Progenitor cell of endocrine pancreas (in vitro differentiated cells): Measurements from ENCODE around the gene PAFAH2. TPM values are rescaled to one million over a fixed set of nuclear protein-coding genes. Genes with fewer than 3 reads are reported as not detected.

ENCODE experiments used
- DNase-seq: peaks from one replicate; pipeline ENCODE4 v3.0.0; 2021; ENCODE audit warnings: low spot score; ENCODE audit not compliant: unreplicated experiment
- H3K27ac Mint-ChIP-seq: 2 replicates; pipeline ENCODE4 v1.8.0; 2021; ENCODE audit warnings: mild to moderate bottlenecking, moderate library complexity, mixed read lengths
- H3K27me3 Mint-ChIP-seq: 2 replicates; pipeline ENCODE4 v1.8.0; 2021; ENCODE audit warnings: mixed read lengths
- H3K36me3 Mint-ChIP-seq: 2 replicates; pipeline ENCODE4 v1.8.0; 2022; ENCODE audit warnings: mixed read lengths; ENCODE audit not compliant: insufficient read depth
- H3K4me1 Mint-ChIP-seq: 2 replicates; pipeline ENCODE4 v1.8.0; 2021; ENCODE audit warnings: low read depth, mixed read lengths
- H3K4me3 Mint-ChIP-seq: 2 replicates; pipeline ENCODE4 v1.8.0; 2021; ENCODE audit warnings: low read depth, mild to moderate bottlenecking, moderate library complexity, mixed read lengths
- H3K9me3 Mint-ChIP-seq: 2 replicates; pipeline ENCODE4 v1.8.0; 2021; ENCODE audit warnings: low read depth, mixed read lengths
- CTCF ChIP-seq: fragments of 200-600 bp; sonication (generic); IDR thresholded peaks from one replicate; pipeline ENCODE4 v1.5.0; 2021; ENCODE audit warnings: antibody characterized with exemption, mild to moderate bottlenecking; ENCODE audit not compliant: unreplicated experiment
- total RNA-seq: library from RNA; stranded (reverse); gene quantifications from 2 replicates; pipeline ENCODE4 v1.2.1, GENCODE V29; 2021

Gene PAFAH2
- total RNA-seq, 1 donor from 2014 or later: 12.8 TPM

GRCh38 chr1:26044971-26045721, 47.3 kb upstream of the PAFAH2 start:
- H3K9me3 Mint-ChIP-seq: no peaks in the 10 kb centered on the region
- H3K36me3 Mint-ChIP-seq: no peaks in the 10 kb centered on the region
- TF ChIP-seq CTCF: no peak
- no peak for DNase-seq
- H3K4me1 Mint-ChIP-seq: peaks cover 3% of the 10 kb centered on the region
- no peak overlapping the region for H3K27ac Mint-ChIP-seq
- no peak overlapping the region for H3K4me3 Mint-ChIP-seq
- H3K27me3 Mint-ChIP-seq: peaks cover 74% of the 10 kb centered on the region

- H3K27ac Mint-ChIP-seq: no peak overlapping the region
- no peaks in the 10 kb centered on the region for H3K9me3 Mint-ChIP-seq
- no peak for TF ChIP-seq CTCF
- H3K36me3 Mint-ChIP-seq: no peaks in the 10 kb centered on the region
- H3K4me1 Mint-ChIP-seq: peaks cover 2% of the 10 kb centered on the region
- H3K27me3 Mint-ChIP-seq: peaks cover 69% of the 10 kb centered on the region
- no peak for DNase-seq
- no peak overlapping the region for H3K4me3 Mint-ChIP-seq
Measured at GRCh38 chr1:26044414-26044813, 46.6 kb upstream of the PAFAH2 start.

GRCh38 chr1:26043765-26044164, 45.9 kb upstream of the PAFAH2 start:
- peaks cover 66% of the 10 kb centered on the region for H3K27me3 Mint-ChIP-seq
- no peak overlapping the region for H3K4me3 Mint-ChIP-seq
- H3K27ac Mint-ChIP-seq: no peak overlapping the region
- H3K9me3 Mint-ChIP-seq: no peaks in the 10 kb centered on the region
- no peak for TF ChIP-seq CTCF
- peaks cover 2% of the 10 kb centered on the region for H3K4me1 Mint-ChIP-seq
- H3K36me3 Mint-ChIP-seq: no peaks in the 10 kb centered on the region
- no peak for DNase-seq

- Mint-ChIP-seq H3K9me3 (no peaks in the 10 kb centered on the region), H3K27me3 (peaks cover 54% of the 10 kb centered on the region), H3K36me3 (no peaks in the 10 kb centered on the region), H3K4me1 (peaks cover 2% of the 10 kb centered on the region), H3K27ac (no peak overlapping the region), H3K4me3 (no peak overlapping the region)
- no peak for TF ChIP-seq CTCF
- no peak for DNase-seq
Measured at GRCh38 chr1:26041978-26042377, 44.1 kb upstream of the PAFAH2 start.

GRCh38 chr1:26041401-26041800, 43.5 kb upstream of the PAFAH2 start:
- H3K27me3 Mint-ChIP-seq: peaks cover 48% of the 10 kb centered on the region
- H3K36me3 Mint-ChIP-seq: no peaks in the 10 kb centered on the region

More at GRCh38 chr1:26041401-26041800, 43.5 kb upstream of the PAFAH2 start:
- no peak for TF ChIP-seq CTCF
- H3K4me1 Mint-ChIP-seq: peaks cover 2% of the 10 kb centered on the region
- H3K27ac Mint-ChIP-seq: no peak overlapping the region
- no peaks in the 10 kb centered on the region for H3K9me3 Mint-ChIP-seq
- no peak for DNase-seq
- no peak overlapping the region for H3K4me3 Mint-ChIP-seq
